HEK293 (cell line): Measurements from ENCODE around the gene GMPPB.

Source experiments
- CTCF ChIA-PET: fragments of 350-600 bp; formaldehyde crosslinking; extraction: SDS; loops from one replicate; lab custom pipeline; 2021; ENCODE audit warnings: antibody characterized with exemption; lab: Yijun Ruan, JAX
- POLR2A ChIA-PET: fragments of 300-600 bp; formaldehyde crosslinking; extraction: SDS; loops from one replicate; lab custom pipeline; 2020; ENCODE audit warnings: antibody characterized with exemption, inconsistent platforms; lab: Yijun Ruan, JAX
- H3K27ac ChIP-seq: fragments of 200-500 bp; sonication (Bioruptor generic); 2 replicates; pipeline ENCODE4 v1.5.1; 2014; ENCODE audit warnings: low read depth, low read length, control low read depth, inconsistent platforms; ENCODE audit errors: extremely low read depth
- H3K36me3 ChIP-seq, 2 experiments: fragments of 200-500 bp in 1 of 2; sonication (Bioruptor generic) in 1 of 2; 1 replicate in 1 of 2; 2 replicates in 1 of 2; pipeline ENCODE4 v1.5.1; 2014 to 2017; ENCODE audit warnings: inconsistent platforms in 2 of 2, low read length in 2 of 2; ENCODE audit not compliant: control insufficient read depth in 2 of 2, insufficient read depth in 1 of 2
- H3K4me1 ChIP-seq: fragments of 200-500 bp; sonication (Bioruptor generic); 2 replicates; pipeline ENCODE4 v1.5.1; 2014; ENCODE audit warnings: mild to moderate bottlenecking, low read length, inconsistent platforms; ENCODE audit not compliant: control insufficient read depth, insufficient read depth
- H3K4me3 ChIP-seq: 2 replicates; pipeline ENCODE4 v1.5.1; 2011; ENCODE audit warnings: low read depth, mild to moderate bottlenecking, control low read depth, low read length, moderate library complexity
- H3K9me3 ChIP-seq: fragments of 200-500 bp; sonication (Bioruptor generic); 2 replicates; pipeline ENCODE4 v1.5.1; 2014; ENCODE audit warnings: low read depth, low read length, inconsistent platforms; ENCODE audit not compliant: control insufficient read depth, insufficient read depth
- GLI4 ChIP-seq: fragments of 450-650 bp; formaldehyde crosslinking; IDR thresholded peaks from 2 replicates; pipeline ENCODE4 v1.5.1; 2016; ENCODE audit warnings: missing biosample characterization, missing genetic modification characterization
- INSM2 ChIP-seq: fragments of 450-650 bp; formaldehyde crosslinking; IDR thresholded peaks from 2 replicates; pipeline ENCODE4 v1.5.1; 2016; ENCODE audit warnings: missing biosample characterization, missing genetic modification characterization
- KLF1 ChIP-seq: fragments of 450-650 bp; formaldehyde crosslinking; IDR thresholded peaks from 2 replicates; pipeline ENCODE4 v1.5.1; 2016; ENCODE audit warnings: missing biosample characterization, missing genetic modification characterization
- KLF7 ChIP-seq: fragments of 450-650 bp; formaldehyde crosslinking; IDR thresholded peaks from 2 replicates; pipeline ENCODE4 v1.5.1; 2016; ENCODE audit warnings: missing biosample characterization, missing genetic modification characterization, borderline replicate concordance
- PATZ1 ChIP-seq: fragments of 450-650 bp; formaldehyde crosslinking; IDR thresholded peaks from 2 replicates; pipeline ENCODE4 v1.5.1; 2016; ENCODE audit warnings: missing biosample characterization, missing genetic modification characterization
- SP2 ChIP-seq: fragments of 450-650 bp; formaldehyde crosslinking; IDR thresholded peaks from 2 replicates; pipeline ENCODE4 v1.5.1; 2016; ENCODE audit warnings: missing biosample characterization, missing genetic modification characterization
- SP3 ChIP-seq: fragments of 450-650 bp; formaldehyde crosslinking; IDR thresholded peaks from 2 replicates; pipeline ENCODE4 v1.5.1; 2016; ENCODE audit warnings: missing biosample characterization, missing genetic modification characterization
- YY2 ChIP-seq: fragments of 450-650 bp; formaldehyde crosslinking; IDR thresholded peaks from 2 replicates; pipeline ENCODE4 v1.5.1; 2016; ENCODE audit warnings: missing biosample characterization, missing genetic modification characterization
- ZBTB17 ChIP-seq: fragments of 450-650 bp; formaldehyde crosslinking; IDR thresholded peaks from 2 replicates; pipeline ENCODE4 v1.5.1; 2016; ENCODE audit warnings: missing biosample characterization, missing genetic modification characterization
- ZBTB20 ChIP-seq: fragments of 450-650 bp; formaldehyde crosslinking; IDR thresholded peaks from 2 replicates; pipeline ENCODE4 v1.5.1; 2016; ENCODE audit warnings: missing biosample characterization, missing genetic modification characterization
- ZBTB26 ChIP-seq: fragments of 450-650 bp; formaldehyde crosslinking; optimal IDR thresholded peaks from 2 replicates; pipeline ENCODE3; 2016; ENCODE audit warnings: missing biosample characterization, mild to moderate bottlenecking, missing genetic modification characterization
- ZFP3 ChIP-seq: fragments of 450-650 bp; formaldehyde crosslinking; IDR thresholded peaks from 2 replicates; pipeline ENCODE4 v1.5.1; 2016; ENCODE audit warnings: low read depth, missing biosample characterization, missing genetic modification characterization
- ZNF121 ChIP-seq: fragments of 450-650 bp; formaldehyde crosslinking; IDR thresholded peaks from 2 replicates; pipeline ENCODE4 v1.5.1; 2016; ENCODE audit warnings: missing biosample characterization, missing genetic modification characterization
- ZNF24 ChIP-seq: fragments of 450-650 bp; formaldehyde crosslinking; IDR thresholded peaks from 2 replicates; pipeline ENCODE4 v1.5.1; 2016; ENCODE audit warnings: missing biosample characterization, missing genetic modification characterization
- ZNF292 ChIP-seq: fragments of 450-650 bp; formaldehyde crosslinking; IDR thresholded peaks from 2 replicates; pipeline ENCODE4 v1.5.1; 2016; ENCODE audit warnings: low read depth, missing biosample characterization, missing genetic modification characterization, borderline replicate concordance
- ZNF324 ChIP-seq: fragments of 450-650 bp; formaldehyde crosslinking; IDR thresholded peaks from 2 replicates; pipeline ENCODE4 v1.5.1; 2016; ENCODE audit warnings: missing biosample characterization, missing genetic modification characterization
- ZNF335 ChIP-seq: fragments of 450-650 bp; formaldehyde crosslinking; conservative IDR thresholded peaks from 2 replicates; pipeline ENCODE4 v1.5.1; 2016; ENCODE audit warnings: missing biosample characterization, missing genetic modification characterization
- ZNF398 ChIP-seq: fragments of 450-650 bp; formaldehyde crosslinking; IDR thresholded peaks from 2 replicates; pipeline ENCODE4 v1.5.1; 2017; ENCODE audit warnings: missing biosample characterization, missing genetic modification characterization
- ZNF561 ChIP-seq: fragments of 450-650 bp; IDR thresholded peaks from 2 replicates; pipeline ENCODE4 v1.5.1; 2018; ENCODE audit warnings: missing biosample characterization, missing genetic modification characterization, borderline replicate concordance
- ZNF660 ChIP-seq: fragments of 450-650 bp; IDR thresholded peaks from 2 replicates; pipeline ENCODE4 v1.5.1; 2018; ENCODE audit warnings: missing biosample characterization, mild to moderate bottlenecking, missing genetic modification characterization
- ZNF76 ChIP-seq: fragments of 450-650 bp; formaldehyde crosslinking; IDR thresholded peaks from 2 replicates; pipeline ENCODE4; 2016; ENCODE audit warnings: low read depth, missing biosample characterization, missing genetic modification characterization, borderline replicate concordance
- TF ChIP-seq, protein P1 (sequence below): fragments of 450-650 bp; formaldehyde crosslinking; IDR thresholded peaks from 2 replicates; pipeline ENCODE4 v1.5.1; 2016; ENCODE audit warnings: missing biosample characterization, missing genetic modification characterization
- TF ChIP-seq, protein P2 (sequence below): fragments of 450-650 bp; formaldehyde crosslinking; IDR thresholded peaks from 2 replicates; pipeline ENCODE4 v1.5.1; 2016; ENCODE audit warnings: missing biosample characterization, missing genetic modification characterization

GMPPB gene

GRCh38 chr3:49723628-49724551 is at the start of gene GMPPB (continued):
- TF ChIP-seq ZBTB17 (peak; percentile 53; the same call in 1 of the 2 replicates), SP3 (tag by site-specific recombination) (peak; percentile 57; the same call in 1 of the 2 replicates), ZNF335 (tag by site-specific recombination) (peak; percentile 89), ZBTB20 (tag by site-specific recombination) (peak; percentile 98), ZNF76 (peak; percentile 36; the same call in 1 of the 2 replicates), YY2 (tag by site-specific recombination) (0 out of 2 replicates have a peak, but pooled peaks have one; percentile 29), ZNF121 (tag by site-specific recombination) (no peak), SP2 (peak; percentile 95), KLF1 (tag by site-specific recombination) (peak; percentile 41; the same call in 1 of the 2 replicates), PATZ1 (tag by site-specific recombination) (peak; percentile 48), ZNF324 (peak; percentile 22; the same call in 1 of the 2 replicates), INSM2 (tag by site-specific recombination) (no peak), ZNF398 (tag by site-specific recombination) (0 out of 2 replicates have a peak, but pooled peaks have one; percentile 25), ZNF660 (tag by site-specific recombination) (0 out of 2 replicates have a peak, but pooled peaks have one; percentile 9), KLF7 (tag by site-specific recombination) (peak; percentile 34; the same call in 1 of the 2 replicates), ZNF561 (tag by site-specific recombination) (0 out of 2 replicates have a peak, but pooled peaks have one; percentile 18)
- TF ChIP-seq, protein P1, sequence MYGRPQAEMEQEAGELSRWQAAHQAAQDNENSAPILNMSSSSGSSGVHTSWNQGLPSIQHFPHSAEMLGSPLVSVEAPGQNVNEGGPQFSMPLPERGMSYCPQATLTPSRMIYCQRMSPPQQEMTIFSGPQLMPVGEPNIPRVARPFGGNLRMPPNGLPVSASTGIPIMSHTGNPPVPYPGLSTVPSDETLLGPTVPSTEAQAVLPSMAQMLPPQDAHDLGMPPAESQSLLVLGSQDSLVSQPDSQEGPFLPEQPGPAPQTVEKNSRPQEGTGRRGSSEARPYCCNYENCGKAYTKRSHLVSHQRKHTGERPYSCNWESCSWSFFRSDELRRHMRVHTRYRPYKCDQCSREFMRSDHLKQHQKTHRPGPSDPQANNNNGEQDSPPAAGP (tag by site-specific recombination), result peak; percentile 48; the same call in 1 of the 2 replicates

DNA sequence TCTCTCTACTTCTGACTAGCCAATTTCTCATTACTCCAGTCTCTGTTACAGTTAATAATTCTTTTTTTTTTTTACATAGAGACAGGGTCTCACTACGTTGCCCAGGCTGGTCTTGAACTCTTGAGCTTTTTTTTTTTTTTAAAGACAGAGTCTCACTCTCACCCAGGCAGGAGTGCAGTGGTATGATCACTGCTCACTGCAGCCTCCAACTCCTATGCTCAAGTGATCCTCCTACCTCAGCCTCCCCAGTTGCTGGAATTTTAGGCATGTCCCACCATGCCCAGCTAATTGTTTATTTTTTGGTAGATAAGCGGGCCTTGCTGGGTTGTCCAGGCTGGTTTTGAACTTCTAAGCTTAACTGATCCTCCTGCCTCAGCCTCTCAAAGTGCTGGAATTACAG is 49.0 kb upstream of the GMPPB start:
- Histone ChIP-seq H3K4me1 (no peaks in the 10 kb centered on the region), H3K27ac (no peak overlapping the region), H3K9me3 (no peaks in the 10 kb centered on the region), H3K36me3 (peaks cover 0 to 23% of the 10 kb centered on the region in 2 experiments; a peak in 2 of 3 replicates), H3K4me3 (no peak overlapping the region)
- ChIA-PET CTCF (no interaction called here), POLR2A (interaction anchor here (1.3 kb wide), 1 partner anchor 49 kb away, joined by 4 read pairs; no protein-coding TSS in a partner anchor)
- TF ChIP-seq ZNF292 (tag by site-specific recombination) (no peak), ZNF121 (tag by site-specific recombination) (peak; percentile 68; the same call in 1 of the 2 replicates), ZFP3 (tag by site-specific recombination) (no peak), ZBTB26 (no peak), ZNF24 (no peak), GLI4 (tag by site-specific recombination) (no peak)
- TF ChIP-seq, protein P2, sequence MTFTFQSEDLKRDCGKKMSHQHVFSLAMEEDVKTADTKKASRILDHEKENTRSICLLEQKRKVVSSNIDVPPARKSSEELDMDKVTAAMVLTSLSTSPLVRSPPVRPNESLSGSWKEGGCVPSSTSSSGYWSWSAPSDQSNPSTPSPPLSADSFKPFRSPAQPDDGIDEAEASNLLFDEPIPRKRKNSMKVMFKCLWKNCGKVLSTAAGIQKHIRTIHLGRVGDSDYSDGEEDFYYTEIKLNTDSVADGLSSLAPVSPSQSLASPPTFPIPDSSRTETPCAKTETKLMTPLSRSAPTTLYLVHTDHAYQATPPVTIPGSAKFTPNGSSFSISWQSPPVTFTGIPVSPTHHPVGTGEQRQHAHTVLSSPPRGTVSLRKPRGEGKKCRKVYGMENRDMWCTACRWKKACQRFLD (tag by site-specific recombination), result no peak
